ENCODE results near the gene CCDC201. TPM values are rescaled to one million over a fixed set of nuclear protein-coding genes. Genes with fewer than 3 reads are reported as not detected.

CCDC201 gene
- total and polyA plus RNA-seq, 2 donors (not counting 3 experiments of a cell fraction or from before 2014, with no cell fraction given): not detected

DNA sequence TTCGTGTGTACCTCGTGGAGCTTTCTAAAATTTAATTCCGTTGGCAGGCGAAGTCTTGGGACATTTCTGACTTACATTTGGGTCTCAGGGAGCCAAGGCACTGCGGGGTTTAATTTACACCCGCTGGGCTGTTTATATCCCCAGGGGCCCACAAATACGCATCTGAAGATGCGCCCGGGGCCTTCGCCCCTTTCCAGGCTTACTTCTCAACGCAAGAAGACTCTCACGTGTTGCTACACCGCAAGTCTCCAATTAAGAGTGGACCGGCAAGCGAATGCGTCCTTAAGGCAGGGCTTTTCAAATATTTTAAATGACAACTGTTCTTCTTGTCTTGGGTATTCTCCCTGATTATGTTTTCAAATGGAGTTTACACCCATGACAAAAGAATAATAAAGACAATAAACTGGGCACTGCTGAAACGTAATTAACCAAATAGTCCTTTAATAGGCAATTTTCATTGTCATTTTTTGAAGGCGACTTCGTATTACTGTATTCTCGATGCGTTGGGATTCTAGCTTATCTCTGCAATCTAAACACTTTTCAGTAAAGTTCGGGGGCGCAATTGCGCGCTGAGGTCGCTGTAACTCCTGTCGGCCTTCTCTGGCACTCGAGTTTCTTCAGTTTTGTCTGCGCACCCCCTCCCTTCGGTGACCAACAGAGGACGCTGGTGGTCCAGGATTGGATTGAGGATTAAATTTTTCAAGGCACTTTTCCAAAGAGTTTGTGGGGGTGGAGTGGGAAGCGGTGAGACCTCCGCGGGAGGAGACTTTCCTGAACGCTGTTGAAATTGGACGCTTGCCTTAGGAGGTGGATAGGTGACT, 49.0 kb upstream of the CCDC201 start:
- POLR2A ChIA-PET: no interaction called here
- peaks cover 28% of the 10 kb centered on the region for H3K4me1 ChIP-seq (ENCODE audit: control insufficient read depth, extremely low read depth, insufficient read depth, low read length)

More for the DNA sequence above, 49.0 kb upstream of the CCDC201 start:
- no TSS peak for BruUV-seq (replicated peaks)
- TF ChIP-seq GATA2 (IDR thresholded peaks at IDR 0.05; ENCODE audit: insufficient read depth, insufficient read length, low read depth, low read length): peak; percentile 66
- no peak for TF ChIP-seq JUN (IDR thresholded peaks at IDR 0.05; ENCODE audit: borderline replicate concordance, insufficient read depth, insufficient read length, low read depth)
- TF ChIP-seq POLR2A (IDR thresholded peaks at IDR 0.05; ENCODE audit: low read depth, low read length): no peak
- TF ChIP-seq CTCF (IDR thresholded peaks at IDR 0.05; ENCODE audit: extremely low read depth in 1 of 2, insufficient read depth in 1 of 2, low read depth in 1 of 2, low read length in 2 of 2): peak; percentile 85 to 86
- no peak for TF ChIP-seq MYC (IDR thresholded peaks at IDR 0.05; ENCODE audit: low read depth, low read length)
- TF ChIP-seq FOS (IDR thresholded peaks at IDR 0.05; ENCODE audit: borderline replicate concordance, insufficient read depth, low read length): no peak
- TF ChIP-seq POLR2AphosphoS5 (IDR thresholded peaks at IDR 0.05; ENCODE audit: insufficient read depth, low read depth, low read length): no peak
- dilution Hi-C loops (cut with MboI; ENCODE audit: extremely low pct_ligation_motif_present, low sequenced_read_pairs): no loop called here
- H3K4me3 ChIP-seq (replicated peaks in 1 of 3; ENCODE audit: insufficient read depth in 1 of 3, low read depth in 1 of 3, low read length in 3 of 3): peak overlapping the region in 2 of 3 experiments; percentile 13 to 52
- CTCF ChIA-PET: interaction anchor here (0.7 to 8.6 kb wide), 74 partner anchors 9 to 1512 kb away, joined by 3 to 149 read pairs (median 4); partner anchors contain the start of gene IGFBP1
- H3K27ac ChIP-seq (ENCODE audit: insufficient read depth, low read depth, low read length): no peak overlapping the region
- peak overlapping the region; percentile 82 for H3K4me2 ChIP-seq (ENCODE audit: insufficient read depth, low read length)
- no peaks in the 10 kb centered on the region for H3K36me3 ChIP-seq (ENCODE audit: control insufficient read depth in 2 of 2, extremely low read depth in 1 of 2, insufficient read depth in 2 of 2, low read length in 2 of 2)
- H3K79me2 ChIP-seq (ENCODE audit: control insufficient read depth, insufficient read depth, low read length): no peaks in the 10 kb centered on the region
- no peaks in the 10 kb centered on the region for H4K20me1 ChIP-seq (replicated peaks; ENCODE audit: control insufficient read depth, extremely low read depth, insufficient read depth, low read length)
- H2AFZ ChIP-seq (ENCODE audit: low read depth, low read length): peak overlapping the region; percentile 65
- no peaks in the 10 kb centered on the region for H3K9me3 ChIP-seq (replicated peaks; ENCODE audit: control insufficient read depth, insufficient read depth, low read length)
- peak overlapping the region; percentile 24 for H3K9ac ChIP-seq (replicated peaks; ENCODE audit: extremely low read depth, insufficient read depth, low read length)
- FAIRE-seq (peak; percentile 62), DNase-seq (ENCODE audit: low read depth, low spot score) (peak; percentile 78)
- H3K27me3 ChIP-seq (ENCODE audit: control insufficient read depth in 2 of 2, insufficient read depth in 2 of 2, low read length in 2 of 2): peaks cover 33 to 56% of the 10 kb centered on the region in 2 experiments
- intact Hi-C loops (cut with micrococcal nuclease): loop anchor here (1.0 to 10.0 kb wide), 10 partner anchors 31 to 1332 kb away; no protein-coding TSS in a partner anchor
- H3K9me1 ChIP-seq (replicated peaks; ENCODE audit: control insufficient read depth, extremely low read depth, insufficient read depth, low read length): no peaks in the 10 kb centered on the region

Measured in endothelial cell of umbilical vein (primary cell).